ENCODE measurements around the gene CTNNA2.

Gene CTNNA2

GRCh38 chr2:79935046-79935732, 422.3 kb downstream of the CTNNA2 start:
- Histone ChIP-seq H3K27me3 (ENCODE audit: control insufficient read depth, insufficient read depth, low read length) (no peaks in the 10 kb centered on the region), H3K4me3 (ENCODE audit: low read depth, low read length) (no peak overlapping the region), H3K9me3 (ENCODE audit: control insufficient read depth, insufficient read depth, low read depth, low read length) (no peaks in the 10 kb centered on the region), H3K9ac (ENCODE audit: low read length) (no peak overlapping the region), H3K4me1 (ENCODE audit: control insufficient read depth, insufficient read depth, low read length) (no peaks in the 10 kb centered on the region), H3K27ac (ENCODE audit: low read depth, low read length) (no peak overlapping the region), H3K36me3 (ENCODE audit: control insufficient read depth, insufficient read depth, low read length) (no peaks in the 10 kb centered on the region)

- H3K27me3 ChIP-seq (ENCODE audit: control insufficient read depth, insufficient read depth, low read length) = no peaks in the 10 kb centered on the region
- H3K9me3 ChIP-seq (ENCODE audit: control insufficient read depth, insufficient read depth, low read depth, low read length) = no peaks in the 10 kb centered on the region
- H3K4me3 ChIP-seq (ENCODE audit: low read depth, low read length) = peak overlapping the region; percentile 39
- no peak overlapping the region for H3K27ac ChIP-seq (ENCODE audit: low read depth, low read length)
- no peaks in the 10 kb centered on the region for H3K36me3 ChIP-seq (ENCODE audit: control insufficient read depth, insufficient read depth, low read length)
- H3K4me1 ChIP-seq (ENCODE audit: control insufficient read depth, insufficient read depth, low read length) = no peaks in the 10 kb centered on the region
- no peak overlapping the region for H3K9ac ChIP-seq (ENCODE audit: low read length)
Observed at GRCh38 chr2:79935771-79936657, 423.2 kb downstream of the CTNNA2 start.

GRCh38 chr2:79936715-79937114, 423.9 kb downstream of the CTNNA2 start:
- Histone ChIP-seq H3K9ac (ENCODE audit: low read length) (no peak overlapping the region), H3K4me3 (ENCODE audit: low read depth, low read length) (no peak overlapping the region), H3K27ac (ENCODE audit: low read depth, low read length) (no peak overlapping the region), H3K27me3 (ENCODE audit: control insufficient read depth, insufficient read depth, low read length) (no peaks in the 10 kb centered on the region), H3K9me3 (ENCODE audit: control insufficient read depth, insufficient read depth, low read depth, low read length) (no peaks in the 10 kb centered on the region), H3K4me1 (ENCODE audit: control insufficient read depth, insufficient read depth, low read length) (no peaks in the 10 kb centered on the region), H3K36me3 (ENCODE audit: control insufficient read depth, insufficient read depth, low read length) (no peaks in the 10 kb centered on the region)

- H3K27ac ChIP-seq (ENCODE audit: low read depth, low read length) = no peak overlapping the region
- H3K4me3 ChIP-seq (ENCODE audit: low read depth, low read length) = no peak overlapping the region
- no peak overlapping the region for H3K9ac ChIP-seq (ENCODE audit: low read length)
Observed at GRCh38 chr2:79938648-79939047, 425.8 kb downstream of the CTNNA2 start.

GRCh38 chr2:79940364-79940763, 427.5 kb downstream of the CTNNA2 start:
- H3K4me3 ChIP-seq (ENCODE audit: low read depth, low read length) = no peak overlapping the region
- no peaks in the 10 kb centered on the region; the same call in 1 of the 2 replicates for H3K4me1 ChIP-seq (ENCODE audit: control insufficient read depth, insufficient read depth, low read length)
- H3K9me3 ChIP-seq (ENCODE audit: control insufficient read depth, insufficient read depth, low read depth, low read length) = no peaks in the 10 kb centered on the region
- no peaks in the 10 kb centered on the region for H3K36me3 ChIP-seq (ENCODE audit: control insufficient read depth, insufficient read depth, low read length)
- no peak overlapping the region for H3K27ac ChIP-seq (ENCODE audit: low read depth, low read length)
- no peak overlapping the region for H3K9ac ChIP-seq (ENCODE audit: low read length)
- H3K27me3 ChIP-seq (ENCODE audit: control insufficient read depth, insufficient read depth, low read length) = no peaks in the 10 kb centered on the region

More at GRCh38 chr2:79938648-79939047, 425.8 kb downstream of the CTNNA2 start:
- Histone ChIP-seq H3K27me3 (ENCODE audit: control insufficient read depth, insufficient read depth, low read length) (no peaks in the 10 kb centered on the region), H3K9me3 (ENCODE audit: control insufficient read depth, insufficient read depth, low read depth, low read length) (no peaks in the 10 kb centered on the region), H3K36me3 (ENCODE audit: control insufficient read depth, insufficient read depth, low read length) (no peaks in the 10 kb centered on the region), H3K4me1 (ENCODE audit: control insufficient read depth, insufficient read depth, low read length) (no peaks in the 10 kb centered on the region; the same call in 1 of the 2 replicates)

- H3K27ac ChIP-seq (ENCODE audit: low read depth, low read length) = no peak overlapping the region
- no peaks in the 10 kb centered on the region for H3K9me3 ChIP-seq (ENCODE audit: control insufficient read depth, insufficient read depth, low read depth, low read length)
- H3K27me3 ChIP-seq (ENCODE audit: control insufficient read depth, insufficient read depth, low read length) = no peaks in the 10 kb centered on the region
- H3K4me1 ChIP-seq (ENCODE audit: control insufficient read depth, insufficient read depth, low read length) = no peaks in the 10 kb centered on the region; the same call in 1 of the 2 replicates
- H3K4me3 ChIP-seq (ENCODE audit: low read depth, low read length) = no peak overlapping the region
- H3K9ac ChIP-seq (ENCODE audit: low read length) = no peak overlapping the region
- H3K36me3 ChIP-seq (ENCODE audit: control insufficient read depth, insufficient read depth, low read length) = no peaks in the 10 kb centered on the region
Observed at GRCh38 chr2:79941179-79941578, 428.3 kb downstream of the CTNNA2 start.

- H3K9ac ChIP-seq (ENCODE audit: low read length) = no peak overlapping the region
- no peaks in the 10 kb centered on the region for H3K9me3 ChIP-seq (ENCODE audit: control insufficient read depth, insufficient read depth, low read depth, low read length)
- H3K27ac ChIP-seq (ENCODE audit: low read depth, low read length) = no peak overlapping the region
- no peaks in the 10 kb centered on the region for H3K36me3 ChIP-seq (ENCODE audit: control insufficient read depth, insufficient read depth, low read length)
- H3K4me3 ChIP-seq (ENCODE audit: low read depth, low read length) = no peak overlapping the region
- no peaks in the 10 kb centered on the region; the same call in 1 of the 2 replicates for H3K4me1 ChIP-seq (ENCODE audit: control insufficient read depth, insufficient read depth, low read length)
- no peaks in the 10 kb centered on the region for H3K27me3 ChIP-seq (ENCODE audit: control insufficient read depth, insufficient read depth, low read length)
Observed at GRCh38 chr2:79944205-79944604, 431.4 kb downstream of the CTNNA2 start.

- H3K9ac ChIP-seq (ENCODE audit: low read length) = no peak overlapping the region
- H3K36me3 ChIP-seq (ENCODE audit: control insufficient read depth, insufficient read depth, low read length) = no peaks in the 10 kb centered on the region
- H3K9me3 ChIP-seq (ENCODE audit: control insufficient read depth, insufficient read depth, low read depth, low read length) = no peaks in the 10 kb centered on the region
- H3K27me3 ChIP-seq (ENCODE audit: control insufficient read depth, insufficient read depth, low read length) = no peaks in the 10 kb centered on the region
- H3K4me1 ChIP-seq (ENCODE audit: control insufficient read depth, insufficient read depth, low read length) = no peaks in the 10 kb centered on the region; the same call in 1 of the 2 replicates
- no peak overlapping the region for H3K27ac ChIP-seq (ENCODE audit: low read depth, low read length)
- no peak overlapping the region for H3K4me3 ChIP-seq (ENCODE audit: low read depth, low read length)
Observed at GRCh38 chr2:79945653-79946445, 433.0 kb downstream of the CTNNA2 start.

GRCh38 chr2:79947751-79948150, 434.9 kb downstream of the CTNNA2 start:
- no peaks in the 10 kb centered on the region for H3K27me3 ChIP-seq (ENCODE audit: control insufficient read depth, insufficient read depth, low read length)
- no peak overlapping the region for H3K4me3 ChIP-seq (ENCODE audit: low read depth, low read length)
- no peaks in the 10 kb centered on the region; the same call in 1 of the 2 replicates for H3K4me1 ChIP-seq (ENCODE audit: control insufficient read depth, insufficient read depth, low read length)
- no peaks in the 10 kb centered on the region for H3K9me3 ChIP-seq (ENCODE audit: control insufficient read depth, insufficient read depth, low read depth, low read length)
- H3K9ac ChIP-seq (ENCODE audit: low read length) = no peak overlapping the region
- H3K27ac ChIP-seq (ENCODE audit: low read depth, low read length) = no peak overlapping the region
- H3K36me3 ChIP-seq (ENCODE audit: control insufficient read depth, insufficient read depth, low read length) = no peaks in the 10 kb centered on the region

- Histone ChIP-seq H3K36me3 (ENCODE audit: control insufficient read depth, insufficient read depth, low read length) (no peaks in the 10 kb centered on the region), H3K4me1 (ENCODE audit: control insufficient read depth, insufficient read depth, low read length) (no peaks in the 10 kb centered on the region; the same call in 1 of the 2 replicates), H3K9me3 (ENCODE audit: control insufficient read depth, insufficient read depth, low read depth, low read length) (no peaks in the 10 kb centered on the region), H3K27me3 (ENCODE audit: control insufficient read depth, insufficient read depth, low read length) (no peaks in the 10 kb centered on the region), H3K27ac (ENCODE audit: low read depth, low read length) (no peak overlapping the region), H3K9ac (ENCODE audit: low read length) (no peak overlapping the region), H3K4me3 (ENCODE audit: low read depth, low read length) (no peak overlapping the region)
Observed at GRCh38 chr2:79950526-79950925, 437.7 kb downstream of the CTNNA2 start.

Measured in HUES6 (cell line).